ENCODE measurements around the gene DERL3. TPM values are rescaled to one million over a fixed set of nuclear protein-coding genes. Genes with fewer than 3 reads are reported as not detected.

Gene DERL3
- total RNA-seq, 1 experiment from 2014 or later = 1.0 TPM

DNA sequence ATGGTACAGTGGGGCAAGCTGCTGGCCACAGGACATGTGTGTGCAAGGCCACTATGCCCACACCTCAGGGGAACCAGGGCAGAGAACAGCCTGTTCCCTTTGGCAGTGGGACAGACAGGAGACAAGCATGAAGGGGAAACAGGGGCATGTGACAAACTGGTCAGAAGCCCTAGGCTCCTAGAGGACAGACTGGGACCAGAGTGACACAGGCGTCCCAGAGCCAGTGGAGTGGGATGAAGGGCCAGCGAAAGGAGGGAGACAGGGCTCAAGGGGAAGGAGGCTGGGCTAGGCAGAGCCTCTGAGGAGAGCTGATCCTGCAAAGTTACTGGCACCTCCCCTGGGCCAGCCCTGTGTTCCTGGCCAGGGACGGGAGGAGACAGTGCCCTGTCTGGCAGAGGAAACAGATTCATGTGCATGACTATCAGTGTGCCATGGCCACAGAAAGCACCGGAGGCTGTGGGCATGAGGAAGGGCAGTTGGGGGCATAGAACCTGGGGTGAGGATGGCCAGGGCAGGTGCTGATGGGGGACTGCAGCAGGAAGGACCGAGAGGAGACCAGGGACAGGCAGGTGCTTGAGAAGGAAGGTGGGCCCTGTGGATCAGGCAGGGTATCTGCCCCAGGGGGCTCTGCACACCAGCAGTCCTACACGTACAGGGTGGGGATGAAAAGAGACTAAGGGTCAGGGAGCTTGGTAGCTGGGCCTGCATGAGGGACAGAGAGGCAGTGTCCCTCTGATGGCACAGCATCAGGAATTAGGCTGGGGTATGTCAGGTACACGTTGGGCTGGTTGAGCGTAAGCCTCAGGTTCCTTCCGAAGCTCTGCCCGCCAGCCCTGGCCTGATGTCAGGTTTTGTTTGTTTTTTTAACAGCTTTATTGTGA lies 9.8 kb downstream of the DERL3 start:
- no peak for ATAC-seq
- Histone ChIP-seq H3K36me3 (ENCODE audit: control insufficient read depth, insufficient read depth, low read length) (no peaks in the 10 kb centered on the region), H3K4me1 (ENCODE audit: control insufficient read depth, insufficient read depth, low read length) (no peaks in the 10 kb centered on the region), H3K9me3 (ENCODE audit: control insufficient read depth, insufficient read depth, low read depth, low read length) (no peaks in the 10 kb centered on the region), H3K27ac (ENCODE audit: low read length) (no peak overlapping the region), H3K27me3 (ENCODE audit: control insufficient read depth, insufficient read depth, low read length) (no peaks in the 10 kb centered on the region), H3K4me3 (ENCODE audit: low read depth in 2 of 2, low read length in 2 of 2) (no peak overlapping the region)
- ChIA-PET POLR2A (no interaction called here), CTCF (no interaction called here)
- in situ Hi-C loops (cut with HindIII; ENCODE audit: low pct_unique_long_range_greater_than_20kb, low sequenced_read_pairs) = no loop called here
- BruUV-seq (replicated peaks) = TSS peak; percentile 41
- TF ChIP-seq TCF7L2 (IDR thresholded peaks at IDR 0.05; ENCODE audit: low read depth, low read length) (no peak), POLR2AphosphoS5 (IDR thresholded peaks at IDR 0.05; ENCODE audit: low read depth, low read length) (no peak), SIN3A (IDR thresholded peaks at IDR 0.05; ENCODE audit: borderline replicate concordance, insufficient read depth, low read depth, low read length) (no peak)
- TF ChIP-seq, protein P1, sequence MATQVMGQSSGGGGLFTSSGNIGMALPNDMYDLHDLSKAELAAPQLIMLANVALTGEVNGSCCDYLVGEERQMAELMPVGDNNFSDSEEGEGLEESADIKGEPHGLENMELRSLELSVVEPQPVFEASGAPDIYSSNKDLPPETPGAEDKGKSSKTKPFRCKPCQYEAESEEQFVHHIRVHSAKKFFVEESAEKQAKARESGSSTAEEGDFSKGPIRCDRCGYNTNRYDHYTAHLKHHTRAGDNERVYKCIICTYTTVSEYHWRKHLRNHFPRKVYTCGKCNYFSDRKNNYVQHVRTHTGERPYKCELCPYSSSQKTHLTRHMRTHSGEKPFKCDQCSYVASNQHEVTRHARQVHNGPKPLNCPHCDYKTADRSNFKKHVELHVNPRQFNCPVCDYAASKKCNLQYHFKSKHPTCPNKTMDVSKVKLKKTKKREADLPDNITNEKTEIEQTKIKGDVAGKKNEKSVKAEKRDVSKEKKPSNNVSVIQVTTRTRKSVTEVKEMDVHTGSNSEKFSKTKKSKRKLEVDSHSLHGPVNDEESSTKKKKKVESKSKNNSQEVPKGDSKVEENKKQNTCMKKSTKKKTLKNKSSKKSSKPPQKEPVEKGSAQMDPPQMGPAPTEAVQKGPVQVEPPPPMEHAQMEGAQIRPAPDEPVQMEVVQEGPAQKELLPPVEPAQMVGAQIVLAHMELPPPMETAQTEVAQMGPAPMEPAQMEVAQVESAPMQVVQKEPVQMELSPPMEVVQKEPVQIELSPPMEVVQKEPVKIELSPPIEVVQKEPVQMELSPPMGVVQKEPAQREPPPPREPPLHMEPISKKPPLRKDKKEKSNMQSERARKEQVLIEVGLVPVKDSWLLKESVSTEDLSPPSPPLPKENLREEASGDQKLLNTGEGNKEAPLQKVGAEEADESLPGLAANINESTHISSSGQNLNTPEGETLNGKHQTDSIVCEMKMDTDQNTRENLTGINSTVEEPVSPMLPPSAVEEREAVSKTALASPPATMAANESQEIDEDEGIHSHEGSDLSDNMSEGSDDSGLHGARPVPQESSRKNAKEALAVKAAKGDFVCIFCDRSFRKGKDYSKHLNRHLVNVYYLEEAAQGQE (IDR thresholded peaks at IDR 0.05; ENCODE audit: insufficient read depth in 1 of 2, low read depth in 2 of 2, low read length in 1 of 2) = no peak
- TF ChIP-seq, protein P2, sequence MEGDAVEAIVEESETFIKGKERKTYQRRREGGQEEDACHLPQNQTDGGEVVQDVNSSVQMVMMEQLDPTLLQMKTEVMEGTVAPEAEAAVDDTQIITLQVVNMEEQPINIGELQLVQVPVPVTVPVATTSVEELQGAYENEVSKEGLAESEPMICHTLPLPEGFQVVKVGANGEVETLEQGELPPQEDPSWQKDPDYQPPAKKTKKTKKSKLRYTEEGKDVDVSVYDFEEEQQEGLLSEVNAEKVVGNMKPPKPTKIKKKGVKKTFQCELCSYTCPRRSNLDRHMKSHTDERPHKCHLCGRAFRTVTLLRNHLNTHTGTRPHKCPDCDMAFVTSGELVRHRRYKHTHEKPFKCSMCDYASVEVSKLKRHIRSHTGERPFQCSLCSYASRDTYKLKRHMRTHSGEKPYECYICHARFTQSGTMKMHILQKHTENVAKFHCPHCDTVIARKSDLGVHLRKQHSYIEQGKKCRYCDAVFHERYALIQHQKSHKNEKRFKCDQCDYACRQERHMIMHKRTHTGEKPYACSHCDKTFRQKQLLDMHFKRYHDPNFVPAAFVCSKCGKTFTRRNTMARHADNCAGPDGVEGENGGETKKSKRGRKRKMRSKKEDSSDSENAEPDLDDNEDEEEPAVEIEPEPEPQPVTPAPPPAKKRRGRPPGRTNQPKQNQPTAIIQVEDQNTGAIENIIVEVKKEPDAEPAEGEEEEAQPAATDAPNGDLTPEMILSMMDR (IDR thresholded peaks at IDR 0.05) = no peak
- DNase-seq (ENCODE audit: low read depth, low spot score) = no peak
- intact Hi-C loops (cut with micrococcal nuclease; ENCODE audit: unreplicated experiment) = no loop called here

DNA sequence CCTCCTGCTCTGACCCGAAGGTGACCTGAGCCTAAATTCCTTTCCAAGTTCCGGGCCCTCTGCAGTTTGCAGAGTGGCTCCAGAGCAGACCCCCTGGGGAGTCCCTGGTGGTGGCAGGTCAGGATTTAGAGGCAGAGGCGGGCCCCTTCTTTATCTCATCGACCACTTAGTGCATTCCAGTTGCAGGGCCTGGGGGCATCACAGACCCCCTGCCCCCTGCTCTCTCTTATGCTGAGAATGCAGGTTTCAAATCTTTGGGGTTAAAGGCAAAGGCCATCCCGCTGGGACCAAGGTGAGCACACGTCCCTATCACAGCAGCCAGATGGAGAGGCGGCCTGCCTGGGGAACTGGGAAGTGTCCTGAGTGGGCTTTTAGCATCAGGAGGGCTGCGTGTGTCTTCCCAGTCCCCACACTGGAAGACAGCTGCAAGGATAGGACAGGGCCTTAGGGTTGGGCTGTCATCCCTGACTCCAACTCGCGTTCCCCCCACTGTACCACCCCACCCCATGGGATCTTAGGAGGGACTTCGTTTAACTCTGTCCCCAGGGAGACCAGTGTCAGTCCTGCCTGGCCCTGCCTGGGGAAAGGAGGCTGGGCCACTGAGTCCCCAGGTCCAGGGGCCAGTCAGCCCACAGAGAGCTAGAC lies 11.3 kb downstream of the DERL3 start:
- BruUV-seq (replicated peaks) = no TSS peak
- POLR2A ChIA-PET = no interaction called here
- intact Hi-C loops (cut with micrococcal nuclease; ENCODE audit: unreplicated experiment) (no loop called here), in situ Hi-C loops (cut with HindIII; ENCODE audit: low pct_unique_long_range_greater_than_20kb, low sequenced_read_pairs) (no loop called here)
- CTCF ChIA-PET = no interaction called here
- no peak for DNase-seq (ENCODE audit: low read depth, low spot score)
- H3K27ac ChIP-seq (ENCODE audit: low read length) = no peak overlapping the region
- no peaks in the 10 kb centered on the region for H3K4me1 ChIP-seq (ENCODE audit: control insufficient read depth, insufficient read depth, low read length)
- no peak for ATAC-seq
- no peak overlapping the region for H3K4me3 ChIP-seq (ENCODE audit: low read depth in 2 of 2, low read length in 2 of 2)
- H3K27me3 ChIP-seq (ENCODE audit: control insufficient read depth, insufficient read depth, low read length) = no peaks in the 10 kb centered on the region
- H3K9me3 ChIP-seq (ENCODE audit: control insufficient read depth, insufficient read depth, low read depth, low read length) = no peaks in the 10 kb centered on the region
- H3K36me3 ChIP-seq (ENCODE audit: control insufficient read depth, insufficient read depth, low read length) = no peaks in the 10 kb centered on the region
- TF ChIP-seq TCF7L2 (IDR thresholded peaks at IDR 0.05; ENCODE audit: low read depth, low read length) (no peak), POLR2AphosphoS5 (IDR thresholded peaks at IDR 0.05; ENCODE audit: low read depth, low read length) (no peak), SIN3A (IDR thresholded peaks at IDR 0.05; ENCODE audit: borderline replicate concordance, insufficient read depth, low read depth, low read length) (no peak)
- TF ChIP-seq, protein P1 (IDR thresholded peaks at IDR 0.05; ENCODE audit: insufficient read depth in 1 of 2, low read depth in 2 of 2, low read length in 1 of 2) = no peak
- TF ChIP-seq, protein P2 (IDR thresholded peaks at IDR 0.05) = no peak
